Neural cell (in vitro differentiated cells): ENCODE results near the gene VPS50.

Experiments
- EP300 ChIP-seq: fragments of 450-650 bp; conservative IDR thresholded peaks from 2 replicates; pipeline ENCODE4 v1.6.1; 2014; ENCODE audit warnings: antibody characterized with exemption, mild to moderate bottlenecking, moderate library complexity; ENCODE audit not compliant: poor library complexity, severe bottlenecking
- EZH2 ChIP-seq: fragments of 200-600, 300-800 bp; shearing (Covaris generic), sonication (generic); IDR thresholded peaks from 2 replicates; pipeline ENCODE4 v1.6.1; 2014; ENCODE audit warnings: antibody characterized with exemption, low read length, borderline replicate concordance, mild to moderate bottlenecking; ENCODE audit not compliant: insufficient read depth, poor library complexity, severe bottlenecking
- POLR2AphosphoS5 ChIP-seq: IDR thresholded peaks from 2 replicates; pipeline ENCODE4 v1.6.1; 2012
- RAD21 ChIP-seq: fragments of 450-650 bp; conservative IDR thresholded peaks from 2 replicates; pipeline ENCODE4 v1.6.1; 2014; ENCODE audit warnings: antibody characterized with exemption, mild to moderate bottlenecking, moderate library complexity
- TAF1 ChIP-seq: IDR thresholded peaks from 2 replicates; pipeline ENCODE4 v1.6.1; 2012; ENCODE audit warnings: low read depth
- TF ChIP-seq, protein P1 (sequence below): fragments of 450-650 bp; IDR thresholded peaks from 2 replicates; pipeline ENCODE4 v1.5.1; 2014; ENCODE audit warnings: antibody characterized with exemption, mild to moderate bottlenecking, moderate library complexity; ENCODE audit not compliant: poor library complexity, severe bottlenecking

DNA sequence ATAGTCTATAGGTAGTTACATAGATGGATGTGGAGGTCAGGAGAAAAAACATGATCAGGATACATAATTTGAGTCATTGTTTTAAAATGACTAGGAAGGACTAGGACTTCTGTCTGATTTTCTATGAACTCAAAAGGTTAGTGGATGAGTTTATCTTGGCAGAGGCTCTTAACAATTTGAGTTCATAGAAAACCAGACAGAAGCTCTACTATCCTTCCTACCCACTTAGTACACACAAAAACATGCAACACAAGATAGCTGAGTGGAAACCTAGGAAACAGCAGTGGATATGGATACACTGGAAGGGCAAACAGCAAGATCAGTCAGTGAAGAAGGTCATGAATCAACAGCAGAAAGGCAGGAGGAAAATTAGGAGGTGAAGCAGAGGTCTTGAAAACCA lies 84.6 kb downstream of the VPS50 start:
- TF ChIP-seq, protein P1, sequence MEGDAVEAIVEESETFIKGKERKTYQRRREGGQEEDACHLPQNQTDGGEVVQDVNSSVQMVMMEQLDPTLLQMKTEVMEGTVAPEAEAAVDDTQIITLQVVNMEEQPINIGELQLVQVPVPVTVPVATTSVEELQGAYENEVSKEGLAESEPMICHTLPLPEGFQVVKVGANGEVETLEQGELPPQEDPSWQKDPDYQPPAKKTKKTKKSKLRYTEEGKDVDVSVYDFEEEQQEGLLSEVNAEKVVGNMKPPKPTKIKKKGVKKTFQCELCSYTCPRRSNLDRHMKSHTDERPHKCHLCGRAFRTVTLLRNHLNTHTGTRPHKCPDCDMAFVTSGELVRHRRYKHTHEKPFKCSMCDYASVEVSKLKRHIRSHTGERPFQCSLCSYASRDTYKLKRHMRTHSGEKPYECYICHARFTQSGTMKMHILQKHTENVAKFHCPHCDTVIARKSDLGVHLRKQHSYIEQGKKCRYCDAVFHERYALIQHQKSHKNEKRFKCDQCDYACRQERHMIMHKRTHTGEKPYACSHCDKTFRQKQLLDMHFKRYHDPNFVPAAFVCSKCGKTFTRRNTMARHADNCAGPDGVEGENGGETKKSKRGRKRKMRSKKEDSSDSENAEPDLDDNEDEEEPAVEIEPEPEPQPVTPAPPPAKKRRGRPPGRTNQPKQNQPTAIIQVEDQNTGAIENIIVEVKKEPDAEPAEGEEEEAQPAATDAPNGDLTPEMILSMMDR = no peak
- TF ChIP-seq EP300 (no peak), EZH2 (no peak), RAD21 (no peak), POLR2AphosphoS5 (no peak), TAF1 (no peak)
